Activated naive CD4-positive, alpha-beta T cell treated with anti-CD3 and anti-CD28 coated beads, Interleukin-2, amount 50 U/mL, for 72 hours (primary cell): ENCODE measurements around the gene TBC1D22A. TPM values are rescaled to one million over a fixed set of nuclear protein-coding genes. Genes with fewer than 3 reads are reported as not detected.

Experiments used
- ATAC-seq, 2 donors: fragments of 150-1000 bp; cut with Tn5 transposase; 2 replicates each; pipeline ENCODE4 v1.10.0; 2021; ENCODE audit warnings: mild to moderate bottlenecking in 2 of 2, moderate library complexity in 2 of 2
- DNase-seq, 2 donors: peaks; one replicate each; pipeline ENCODE4 v3.0.0; 2021 to 2022; ENCODE audit warnings: low spot score in 2 of 2
- H3K27ac Mint-ChIP-seq, 2 donors: one replicate each; pipeline ENCODE4 v1.8.0; 2022; ENCODE audit warnings: mild to moderate bottlenecking in 2 of 2, mixed read lengths in 2 of 2
- H3K36me3 Mint-ChIP-seq, 2 donors: one replicate each; pipeline ENCODE4 v1.8.0; 2022; ENCODE audit warnings: mixed read lengths in 2 of 2
- H3K9me3 Mint-ChIP-seq, 2 donors: one replicate each; pipeline ENCODE4 v1.8.0; 2022; ENCODE audit warnings: mixed read lengths in 2 of 2
- total RNA-seq, 2 donors: library from RNA; stranded (reverse); gene quantifications; one replicate each; pipeline ENCODE4 v1.2.3, GENCODE V29; 2022

The TBC1D22A gene
- total RNA-seq, 2 donors from 2014 or later = 17.8 to 50.8 TPM

- ATAC-seq (no peak), DNase-seq (no peak)
- Mint-ChIP-seq H3K27ac (no peak overlapping the region), H3K9me3 (no peaks in the 10 kb centered on the region), H3K36me3 (no peaks in the 10 kb centered on the region)
These were observed 94.9 kb downstream of the TBC1D22A start for GRCh38 chr22:46857142-46857884.

- Mint-ChIP-seq H3K27ac (no peak overlapping the region), H3K9me3 (no peaks in the 10 kb centered on the region), H3K36me3 (no peaks in the 10 kb centered on the region)
- ATAC-seq (no peak), DNase-seq (no peak)
These were observed 95.4 kb downstream of the TBC1D22A start for GRCh38 chr22:46857885-46858143.

- ATAC-seq = no peak
- Mint-ChIP-seq H3K36me3 (no peaks in the 10 kb centered on the region), H3K27ac (peak overlapping the region in 1 of 2 donors; percentile 65), H3K9me3 (no peaks in the 10 kb centered on the region)
- no peak for DNase-seq
These were observed 95.8 kb downstream of the TBC1D22A start for GRCh38 chr22:46858181-46858771.

- ATAC-seq (no peak), DNase-seq (no peak)
- H3K36me3 Mint-ChIP-seq = peaks cover 6 to 8% of the 10 kb centered on the region in 2 donors
- no peaks in the 10 kb centered on the region for H3K9me3 Mint-ChIP-seq
- no peak overlapping the region for H3K27ac Mint-ChIP-seq
These were observed 98.1 kb downstream of the TBC1D22A start for GRCh38 chr22:46860562-46860961.

- Mint-ChIP-seq H3K9me3 (no peaks in the 10 kb centered on the region), H3K27ac (no peak overlapping the region), H3K36me3 (peaks cover 7 to 17% of the 10 kb centered on the region in 2 donors)
- DNase-seq (no peak), ATAC-seq (peak in 1 of 2 donors; percentile 26)
These were observed 99.3 kb downstream of the TBC1D22A start for GRCh38 chr22:46861468-46862367.

- H3K27ac Mint-ChIP-seq = no peak overlapping the region
- peaks cover 0 to 5% of the 10 kb centered on the region in 2 donors for H3K9me3 Mint-ChIP-seq
- ATAC-seq (no peak), DNase-seq (no peak)
- H3K36me3 Mint-ChIP-seq = peaks cover 15 to 27% of the 10 kb centered on the region in 2 donors
These were observed 100.2 kb downstream of the TBC1D22A start for GRCh38 chr22:46862418-46863324.

- no peak for DNase-seq
- peaks cover 4 to 9% of the 10 kb centered on the region in 2 donors for H3K9me3 Mint-ChIP-seq
- no peak for ATAC-seq
- H3K27ac Mint-ChIP-seq = peak overlapping the region in 1 of 2 donors; percentile 9
- peaks cover 20 to 36% of the 10 kb centered on the region in 2 donors for H3K36me3 Mint-ChIP-seq
These were observed 101.3 kb downstream of the TBC1D22A start for GRCh38 chr22:46863794-46864193.

GRCh38 chr22:46864314-46865051 is 102.0 kb downstream of the TBC1D22A start:
- no peak for ATAC-seq
- Mint-ChIP-seq H3K9me3 (peaks cover 10 to 15% of the 10 kb centered on the region in 2 donors), H3K36me3 (peaks cover 27 to 42% of the 10 kb centered on the region in 2 donors), H3K27ac (no peak overlapping the region)
- no peak for DNase-seq

GRCh38 chr22:46865052-46865434 is 102.6 kb downstream of the TBC1D22A start:
- DNase-seq (no peak), ATAC-seq (no peak)
- Mint-ChIP-seq H3K27ac (peak overlapping the region in 1 of 2 donors; percentile 39), H3K36me3 (peaks cover 31 to 48% of the 10 kb centered on the region in 2 donors), H3K9me3 (peaks cover 10 to 15% of the 10 kb centered on the region in 2 donors)

GRCh38 chr22:46865642-46866041 is 103.2 kb downstream of the TBC1D22A start:
- Mint-ChIP-seq H3K9me3 (peaks cover 10 to 19% of the 10 kb centered on the region in 2 donors), H3K36me3 (peaks cover 37 to 54% of the 10 kb centered on the region in 2 donors), H3K27ac (no peak overlapping the region)
- DNase-seq = no peak
- no peak for ATAC-seq

- Mint-ChIP-seq H3K9me3 (peaks cover 10 to 24% of the 10 kb centered on the region in 2 donors), H3K27ac (no peak overlapping the region), H3K36me3 (peaks cover 47 to 64% of the 10 kb centered on the region in 2 donors)
- DNase-seq (no peak), ATAC-seq (no peak)
These were observed 104.1 kb downstream of the TBC1D22A start for GRCh38 chr22:46866591-46866990.

GRCh38 chr22:46867106-46867505 is 104.7 kb downstream of the TBC1D22A start:
- Mint-ChIP-seq H3K27ac (no peak overlapping the region), H3K9me3 (peaks cover 10 to 24% of the 10 kb centered on the region in 2 donors), H3K36me3 (peaks cover 48 to 67% of the 10 kb centered on the region in 2 donors)
- ATAC-seq (no peak), DNase-seq (no peak)

GRCh38 chr22:46869329-46869728 is 106.9 kb downstream of the TBC1D22A start:
- ATAC-seq = no peak
- peaks cover 48 to 77% of the 10 kb centered on the region in 2 donors for H3K36me3 Mint-ChIP-seq
- H3K9me3 Mint-ChIP-seq = peaks cover 10 to 29% of the 10 kb centered on the region in 2 donors
- DNase-seq = no peak
- H3K27ac Mint-ChIP-seq = no peak overlapping the region

GRCh38 chr22:46869831-46870441 is 107.5 kb downstream of the TBC1D22A start:
- peaks cover 10 to 29% of the 10 kb centered on the region in 2 donors for H3K9me3 Mint-ChIP-seq
- no peak for ATAC-seq
- H3K27ac Mint-ChIP-seq = no peak overlapping the region
- peaks cover 47 to 75% of the 10 kb centered on the region in 2 donors for H3K36me3 Mint-ChIP-seq
- no peak for DNase-seq

- DNase-seq = no peak
- Mint-ChIP-seq H3K36me3 (peaks cover 40 to 59% of the 10 kb centered on the region in 2 donors), H3K27ac (peak overlapping the region in 1 of 2 donors; percentile 47), H3K9me3 (peaks cover 10 to 29% of the 10 kb centered on the region in 2 donors)
- no peak for ATAC-seq
These were observed 109.4 kb downstream of the TBC1D22A start for GRCh38 chr22:46871826-46872225.
